GM18868 (cell line): ENCODE measurements around the gene DEAF1.
"Not testable (repeated sequence)": the region's sequence is repeated elsewhere in the genome, so short reads cannot be mapped to it uniquely, and the experiment has no call there.

Experiments
- ATAC-seq: cut with Tn5 transposase; IDR thresholded peaks from one replicate; pipeline ENCODE4 v1.9.1; 2021; ENCODE audit warnings: mild to moderate bottlenecking, moderate library complexity; ENCODE audit not compliant: unreplicated experiment

DEAF1 gene

GRCh38 chr11:686451-687243 is 8.4 kb downstream of the DEAF1 start:
- ATAC-seq: no peak

DNA sequence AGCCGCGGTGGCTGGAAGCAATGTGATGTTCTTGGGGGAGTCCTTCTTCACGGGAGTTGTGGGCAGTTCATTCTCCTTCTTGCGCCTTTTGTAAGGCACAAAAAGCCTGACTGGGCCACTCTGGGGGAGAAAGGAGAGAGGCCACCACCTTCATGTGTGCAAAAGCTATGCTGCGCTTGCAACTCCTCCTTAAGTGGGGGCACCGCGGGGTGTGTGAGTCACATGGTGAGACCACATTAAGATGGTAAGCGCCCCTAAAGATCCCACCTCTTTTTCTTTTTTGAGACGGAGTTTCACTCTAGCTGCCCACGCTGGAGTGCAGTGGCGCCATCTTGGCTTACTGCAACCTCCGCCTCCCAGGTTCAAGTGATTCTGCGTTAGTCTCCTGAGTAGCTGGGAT is 14.1 kb downstream of the DEAF1 start:
- no peak for ATAC-seq

GRCh38 chr11:680476-680875 is 14.5 kb downstream of the DEAF1 start:
- ATAC-seq: no peak

GRCh38 chr11:679271-680207 is 15.5 kb downstream of the DEAF1 start:
- no peak for ATAC-seq

DNA sequence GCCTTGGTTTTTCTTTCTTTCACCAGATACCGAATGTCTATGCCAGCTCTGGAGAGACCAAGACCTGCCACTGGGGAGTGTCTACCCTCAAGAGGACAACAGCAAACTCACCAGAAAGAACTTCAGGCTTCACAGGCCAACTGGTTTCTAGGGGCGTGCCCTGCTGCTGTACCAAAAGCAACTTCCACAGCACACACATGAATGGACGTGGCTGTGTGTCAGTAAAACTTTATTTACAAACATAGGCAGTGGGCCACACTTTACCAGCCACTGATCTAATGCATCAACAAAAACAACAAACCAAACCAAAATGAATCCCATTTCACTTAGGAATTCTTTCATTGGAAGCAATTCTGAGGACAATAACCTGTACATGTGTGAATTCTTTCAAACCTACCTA is 16.7 kb downstream of the DEAF1 start:
- ATAC-seq: no peak

DNA sequence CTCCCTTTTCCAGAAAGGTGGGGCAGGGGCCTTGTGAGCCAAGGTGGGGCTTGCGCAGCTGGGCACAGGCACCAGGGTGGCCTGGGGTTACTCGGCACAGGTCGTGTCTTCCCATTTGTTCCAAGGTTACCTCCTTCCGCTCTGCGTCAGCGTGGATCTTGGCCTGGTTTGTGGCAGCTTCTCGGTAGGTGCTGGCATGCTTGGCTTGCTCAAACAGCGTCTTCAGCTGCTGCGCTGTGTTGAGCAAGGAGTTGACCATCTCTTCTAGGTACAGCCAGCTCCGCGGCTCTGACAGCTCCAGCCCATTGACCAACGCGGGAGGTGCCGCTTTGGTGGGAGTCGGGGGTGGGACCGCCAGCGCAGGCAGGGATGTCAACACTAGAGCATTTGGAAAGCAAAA is 20.6 kb downstream of the DEAF1 start:
- ATAC-seq: no peak

DNA sequence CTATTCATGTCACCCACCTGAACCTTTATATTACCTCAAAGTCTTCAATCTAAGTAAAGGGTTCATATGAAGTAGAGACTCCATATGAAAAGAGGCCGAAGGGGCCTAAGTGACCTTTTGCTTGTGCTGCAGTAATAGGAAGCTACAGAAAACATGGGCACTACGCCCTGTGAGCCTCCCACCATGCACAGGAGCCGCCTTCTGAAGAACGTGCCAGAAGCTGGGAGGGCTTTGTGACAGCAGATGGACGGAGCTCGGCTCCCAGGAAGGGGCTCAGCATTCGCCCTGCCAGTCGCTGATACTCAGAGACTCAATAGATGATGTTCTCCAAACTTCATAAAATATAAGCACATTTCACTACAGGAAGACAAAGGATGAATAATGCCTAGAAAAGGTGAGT is 21.2 kb downstream of the DEAF1 start:
- ATAC-seq: no peak

- no peak for ATAC-seq
Measured at GRCh38 chr11:665704-666281, 29.2 kb downstream of the DEAF1 start.

DNA sequence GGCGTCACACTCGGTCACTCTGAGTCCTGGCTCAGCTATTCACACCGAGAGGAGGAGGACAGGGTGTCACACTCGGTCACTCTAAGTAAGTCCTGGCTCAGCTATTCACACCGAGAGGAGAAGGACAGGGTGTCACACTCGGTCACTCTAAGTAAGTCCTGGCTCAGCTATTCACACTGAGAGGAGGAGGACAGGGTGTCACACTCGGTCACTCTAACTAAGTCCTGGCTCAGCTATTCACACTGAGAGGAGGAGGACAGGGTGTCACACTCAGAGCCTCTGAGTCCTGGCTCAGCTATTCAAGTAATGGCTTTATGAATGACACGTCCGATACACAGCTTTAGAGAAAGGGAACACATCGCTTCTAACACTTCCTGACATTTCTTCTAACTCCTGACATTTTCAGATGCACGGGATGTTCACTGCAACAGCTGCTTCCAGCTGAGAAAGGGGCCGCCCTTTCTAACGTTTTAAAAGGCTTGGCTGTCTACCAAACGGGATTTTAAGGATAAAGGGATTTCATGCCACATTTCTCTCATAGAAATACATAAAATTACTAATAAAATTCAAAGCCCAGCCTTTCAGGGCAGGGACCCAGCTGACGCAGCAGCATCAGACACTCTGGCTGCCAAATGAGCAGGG is 29.8 kb downstream of the DEAF1 start:
- no peak for ATAC-seq

DNA sequence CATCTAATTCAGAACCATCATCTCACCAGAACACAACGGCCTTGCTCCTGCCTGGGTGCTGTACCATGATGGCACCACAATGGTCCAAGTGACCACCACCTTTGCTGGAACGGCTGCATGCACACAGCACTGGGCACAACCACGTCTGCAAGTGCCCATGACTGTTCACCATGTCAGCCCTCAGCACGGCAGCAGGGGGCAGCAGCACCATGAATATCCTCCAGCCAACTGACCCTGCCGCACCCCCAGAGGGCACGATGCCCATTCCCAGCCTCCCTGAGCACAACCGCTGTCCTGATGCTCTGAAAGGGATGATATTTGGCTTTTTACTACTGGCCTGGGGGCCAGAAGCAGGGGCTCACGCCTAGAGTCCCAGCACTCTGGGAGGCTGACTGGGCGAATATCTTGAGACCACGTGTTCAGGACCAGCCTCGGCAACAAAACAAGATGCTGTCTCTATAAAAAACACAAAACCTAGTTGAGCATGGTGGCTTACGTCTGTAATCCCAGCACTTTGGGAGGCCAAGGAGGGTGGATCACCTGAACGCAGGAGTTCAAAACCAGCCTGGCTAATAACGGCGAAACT is 32.2 kb downstream of the DEAF1 start:
- no peak for ATAC-seq

GRCh38 chr11:660681-661444 is 34.2 kb downstream of the DEAF1 start:
- ATAC-seq: no peak

GRCh38 chr11:660281-660680 is 34.7 kb downstream of the DEAF1 start:
- ATAC-seq: no peak

DNA sequence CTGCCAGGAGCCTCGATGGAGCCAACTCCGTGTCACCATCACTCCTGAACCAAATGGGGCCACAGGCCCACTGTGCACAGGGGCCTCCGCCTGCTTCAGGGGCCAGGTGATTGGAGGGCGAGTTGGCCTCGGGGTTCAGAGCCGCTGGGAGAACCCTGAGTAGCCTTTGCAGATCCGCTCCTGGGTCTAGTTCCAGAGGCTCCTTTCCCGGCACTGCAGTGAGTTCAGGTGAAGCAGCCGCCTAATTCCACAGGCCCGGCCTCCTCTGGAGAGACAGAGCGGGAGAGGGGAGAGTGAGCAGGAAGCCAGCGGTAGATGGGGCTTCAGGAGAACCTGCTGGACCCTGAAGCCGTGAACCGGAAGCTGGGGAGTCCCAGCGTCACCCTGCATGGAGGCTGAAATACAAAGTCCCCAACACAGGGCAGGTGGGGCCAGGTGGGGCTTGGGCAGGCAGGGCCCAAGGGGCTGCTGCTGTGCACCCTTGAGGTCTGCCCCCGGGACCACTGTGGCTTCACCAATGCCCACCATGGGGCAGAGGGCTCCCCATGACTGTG is 35.4 kb downstream of the DEAF1 start:
- ATAC-seq: no peak

GRCh38 chr11:657691-658126 is 37.3 kb downstream of the DEAF1 start:
- ATAC-seq: no peak

DNA sequence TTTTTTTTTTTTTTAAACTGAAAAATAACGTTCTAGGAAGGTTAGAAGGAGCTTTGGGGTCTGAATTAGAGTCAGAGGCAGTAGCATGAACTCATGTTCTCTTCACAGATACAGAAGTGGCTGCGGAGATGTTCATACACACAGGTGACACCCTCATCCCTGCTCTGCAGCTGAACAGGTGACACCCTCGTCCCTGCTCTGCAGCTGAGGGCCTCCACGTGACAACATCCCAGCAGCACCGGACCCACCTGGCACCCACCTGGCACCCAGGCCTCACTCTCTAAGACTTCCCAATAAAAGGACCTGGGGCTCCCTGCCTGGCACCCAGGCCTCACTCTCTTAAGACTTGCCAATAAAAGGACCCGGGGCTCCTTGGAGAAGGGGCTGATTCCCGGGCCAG is 38.2 kb downstream of the DEAF1 start:
- ATAC-seq: no peak

DNA sequence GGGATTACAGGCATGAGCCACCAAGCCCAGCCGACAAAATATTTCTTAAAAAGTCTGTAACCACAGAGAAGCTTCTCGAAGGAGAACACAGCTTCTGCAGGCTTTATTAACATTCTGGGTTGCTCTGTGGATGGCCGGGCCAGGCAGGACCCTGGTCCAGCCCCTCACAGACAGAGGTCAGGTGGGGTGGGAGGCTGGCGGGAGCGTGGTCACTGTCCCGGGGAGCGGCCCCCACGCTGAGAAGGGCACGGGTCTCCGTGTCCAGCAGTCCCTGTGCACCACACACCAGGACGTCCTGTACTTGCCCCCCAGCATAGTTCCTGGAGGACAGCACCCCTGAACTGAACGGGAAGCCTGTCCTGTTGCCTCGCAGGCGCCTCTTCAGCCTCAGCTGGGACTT is 38.6 kb downstream of the DEAF1 start:
- no peak for ATAC-seq

DNA sequence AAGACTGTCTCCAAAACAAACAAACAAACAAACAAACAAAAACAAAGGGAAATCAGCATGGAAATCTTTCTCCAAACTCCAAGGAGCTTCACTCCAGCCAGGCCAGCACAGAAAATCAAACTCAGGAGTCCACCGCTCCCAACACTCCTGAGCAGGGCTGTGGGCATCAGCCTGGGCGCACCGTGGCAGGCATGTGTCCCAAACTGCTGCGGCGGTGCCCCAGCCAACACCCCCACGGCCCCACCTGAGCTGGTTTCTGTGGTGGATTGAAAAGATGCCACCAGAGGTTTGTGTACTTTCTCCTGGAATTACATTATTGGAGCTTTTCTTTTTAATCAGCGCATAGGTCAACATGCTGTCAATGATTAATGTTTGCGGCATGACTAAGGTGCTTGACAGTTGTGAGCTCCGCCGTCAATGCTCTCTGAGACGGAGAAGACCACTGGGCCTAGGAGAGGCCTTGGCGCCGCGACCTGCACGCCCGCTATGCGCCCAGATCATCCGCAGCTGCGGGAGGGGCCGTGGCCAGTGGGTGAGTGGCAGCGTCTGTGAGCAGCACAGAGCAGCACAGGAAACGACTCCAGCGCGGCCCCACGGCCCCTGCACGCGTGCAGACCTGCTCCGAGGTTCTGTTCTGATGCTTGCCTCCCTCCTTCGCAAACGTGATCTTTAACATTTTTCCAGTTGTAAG is 39.8 kb downstream of the DEAF1 start:
- no peak for ATAC-seq

- ATAC-seq: not testable (repeated sequence)
Measured at GRCh38 chr11:654444-654843, 40.6 kb downstream of the DEAF1 start.

DNA sequence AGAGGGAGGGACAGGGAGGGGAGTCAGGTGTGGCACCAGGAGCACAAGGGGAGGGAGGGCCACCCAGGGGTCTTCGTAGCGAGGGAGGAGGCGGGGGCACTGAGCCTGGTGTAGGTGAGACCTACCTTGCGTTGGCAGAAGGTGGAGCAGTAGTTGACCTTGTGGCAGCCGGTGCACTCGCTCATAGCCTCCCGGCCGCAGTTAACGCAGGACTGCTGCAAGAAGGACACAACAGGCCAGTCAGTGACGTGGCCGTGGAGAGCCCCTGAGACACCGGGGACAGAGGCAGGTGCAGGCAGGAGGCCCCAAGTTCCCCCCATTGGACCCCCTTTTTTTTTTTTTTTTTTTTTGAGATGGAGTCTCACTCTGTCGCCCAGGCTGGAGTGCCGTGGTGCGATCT is 41.2 kb downstream of the DEAF1 start:
- ATAC-seq: no peak
